Ramos (cell line): ENCODE data around the gene SCGB1C1.
"Not testable (repeated sequence)": the region's sequence is repeated elsewhere in the genome, so short reads cannot be mapped to it uniquely, and the experiment has no call there.

Experiments
- in situ Hi-C: fragments of 300-500 bp; cut with MboI; formaldehyde crosslinking; loops from one replicate; pipeline ENCODE4 v1.14.3; 2022; ENCODE audit warnings: low sequenced_read_pairs; ENCODE audit not compliant: unreplicated experiment

Gene SCGB1C1

GRCh38 chr11:192674-193128 lies at the start of gene SCGB1C1:
Gene SCGB1C1 (plus strand): TSS chr11:193078. CDS start chr11:193100, 22 bp downstream.
- in situ Hi-C loops, result not testable (repeated sequence)

DNA sequence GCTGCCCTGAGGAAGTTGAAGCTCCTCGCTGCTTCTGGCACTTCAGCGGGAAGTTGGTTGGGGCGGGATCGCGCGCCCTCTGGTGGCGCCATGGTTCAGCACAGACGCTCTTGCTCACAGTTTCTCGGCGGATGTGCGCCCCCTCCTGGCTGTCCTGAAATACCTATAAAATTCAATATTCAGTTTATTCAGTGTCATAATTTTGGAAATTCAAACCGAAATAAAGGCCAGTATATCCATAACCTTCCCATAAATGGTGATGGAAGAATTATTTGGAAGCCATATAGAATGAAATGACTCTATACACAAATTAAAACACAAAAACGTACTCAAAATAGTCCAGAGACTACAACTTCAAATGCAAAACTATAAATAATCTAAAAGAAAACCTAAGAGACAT lies 12.6 kb upstream of the SCGB1C1 start:
- in situ Hi-C loops, result not testable (repeated sequence)

DNA sequence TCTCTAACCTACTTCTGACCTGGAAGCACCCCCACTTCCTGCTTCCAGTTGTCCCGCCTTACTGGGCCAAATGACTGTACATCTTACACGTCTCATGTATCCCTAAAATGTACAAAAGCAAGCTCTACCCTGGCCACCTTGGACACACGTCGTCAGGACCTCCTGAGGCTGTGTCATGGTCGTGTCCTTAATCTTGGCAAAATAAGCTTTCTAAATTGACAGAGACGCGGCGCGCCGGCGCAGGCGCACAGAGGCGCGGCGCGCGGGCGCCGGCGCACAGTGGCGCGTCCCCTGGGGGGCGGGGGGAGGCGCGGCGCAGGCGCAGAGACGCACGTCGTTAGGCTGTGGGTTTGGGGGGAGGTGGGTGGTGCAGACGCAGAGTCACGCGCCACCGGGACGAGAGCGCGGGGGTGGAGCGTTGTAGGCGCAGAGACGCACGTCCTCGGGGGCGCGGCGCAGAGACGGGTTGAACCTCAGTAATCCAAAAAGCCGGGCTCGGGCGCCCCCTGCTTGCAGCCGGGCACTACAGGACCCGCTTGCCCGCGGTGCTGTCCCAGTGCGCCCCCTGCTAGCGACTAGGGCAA lies 3.6 kb upstream of the SCGB1C1 start:
- in situ Hi-C loops, result not testable (repeated sequence)

DNA sequence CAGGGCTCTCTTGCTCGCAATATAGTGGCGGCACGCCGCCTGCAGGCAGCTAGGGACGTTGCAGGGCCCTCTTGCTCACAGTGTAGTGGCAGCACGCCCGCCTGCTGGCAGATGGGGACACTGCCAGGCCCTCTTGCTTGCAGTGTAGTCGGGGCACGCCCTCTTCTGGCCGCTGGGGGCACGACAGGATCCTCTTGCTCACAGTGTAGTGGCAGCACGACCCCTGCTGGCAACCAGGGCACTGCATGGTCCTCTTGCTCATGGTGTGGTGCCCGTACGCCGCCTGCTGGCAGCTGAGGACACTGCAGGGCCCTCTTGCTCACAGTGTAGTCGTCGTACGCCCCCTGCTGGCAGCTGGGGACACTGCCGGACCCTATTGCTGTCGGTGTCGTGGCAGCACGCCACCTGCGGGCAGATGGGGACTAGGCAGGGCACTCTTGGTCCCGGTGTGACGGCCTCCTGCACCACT lies 3.0 kb upstream of the SCGB1C1 start:
- in situ Hi-C loops, result not testable (repeated sequence)

DNA sequence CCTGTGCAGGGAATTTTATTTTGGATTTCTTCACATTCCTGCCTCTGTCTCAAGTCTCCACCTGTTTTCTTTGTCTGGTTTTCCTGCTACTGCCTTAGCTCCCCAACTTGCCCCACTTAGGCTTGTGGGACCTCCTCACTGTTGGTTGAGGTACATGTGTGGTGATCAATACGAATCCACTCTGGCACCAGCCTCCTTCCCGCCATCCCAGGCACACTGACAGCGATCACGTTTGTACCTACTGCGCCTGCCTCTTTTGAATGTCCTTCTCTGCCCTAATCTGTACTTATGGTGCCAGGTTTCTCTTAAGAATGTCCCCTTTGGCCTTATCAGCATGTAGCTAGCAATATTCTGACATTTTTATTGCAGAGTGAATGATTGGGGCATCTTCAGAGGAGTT lies 2.3 kb upstream of the SCGB1C1 start:
- in situ Hi-C loops, result not testable (repeated sequence)

- in situ Hi-C loops, result not testable (repeated sequence)
Observed at GRCh38 chr11:191490-192478, 1.1 kb upstream of the SCGB1C1 start.

DNA sequence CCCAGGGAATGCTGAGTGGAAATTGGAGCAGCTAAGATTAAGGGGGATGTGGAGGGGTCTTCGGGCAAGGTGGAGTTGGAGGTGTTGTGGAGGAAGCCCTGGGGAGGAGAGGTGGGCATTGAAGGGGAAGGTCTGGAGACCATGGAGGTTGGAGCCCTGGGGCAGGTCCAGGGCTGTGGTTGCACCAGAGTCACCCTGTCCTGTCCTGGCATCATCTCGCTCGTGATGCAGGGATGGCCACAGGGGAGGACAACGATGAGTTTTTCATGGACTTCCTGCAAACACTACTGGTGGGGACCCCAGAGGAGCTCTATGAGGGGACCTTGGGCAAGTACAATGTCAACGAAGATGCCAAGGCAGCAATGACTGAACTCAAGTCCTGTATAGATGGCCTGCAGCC lies 603 bp downstream of the SCGB1C1 start:
- in situ Hi-C loops, result not testable (repeated sequence)

GRCh38 chr11:196786-197731 lies 4.2 kb downstream of the SCGB1C1 start:
- in situ Hi-C loops, result no loop called here

DNA sequence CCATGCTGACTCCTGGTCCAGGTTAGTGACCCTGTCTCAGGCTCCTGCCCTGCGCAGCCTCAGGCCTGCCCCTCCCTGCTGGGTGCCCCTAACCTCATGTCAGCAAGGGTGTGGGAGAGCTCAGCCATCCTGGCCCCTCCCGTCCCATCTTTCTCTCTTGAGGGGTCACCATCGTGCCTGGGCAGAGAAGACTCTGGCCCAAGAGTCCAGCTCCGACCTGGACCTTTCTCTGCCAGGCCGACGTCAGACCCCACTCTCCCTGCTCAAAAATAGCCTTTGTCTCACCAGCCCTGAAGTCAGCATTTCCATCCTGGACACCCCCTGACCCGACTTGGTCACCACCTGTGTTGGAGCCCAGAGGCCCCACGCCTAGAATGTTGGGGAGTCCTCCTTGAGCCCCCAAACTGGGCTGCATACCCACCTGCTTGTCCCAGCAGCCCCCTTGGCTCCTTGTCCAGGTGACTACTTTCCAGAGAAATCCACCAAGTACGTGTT lies 4.9 kb downstream of the SCGB1C1 start:
- in situ Hi-C loops, result no loop called here

DNA sequence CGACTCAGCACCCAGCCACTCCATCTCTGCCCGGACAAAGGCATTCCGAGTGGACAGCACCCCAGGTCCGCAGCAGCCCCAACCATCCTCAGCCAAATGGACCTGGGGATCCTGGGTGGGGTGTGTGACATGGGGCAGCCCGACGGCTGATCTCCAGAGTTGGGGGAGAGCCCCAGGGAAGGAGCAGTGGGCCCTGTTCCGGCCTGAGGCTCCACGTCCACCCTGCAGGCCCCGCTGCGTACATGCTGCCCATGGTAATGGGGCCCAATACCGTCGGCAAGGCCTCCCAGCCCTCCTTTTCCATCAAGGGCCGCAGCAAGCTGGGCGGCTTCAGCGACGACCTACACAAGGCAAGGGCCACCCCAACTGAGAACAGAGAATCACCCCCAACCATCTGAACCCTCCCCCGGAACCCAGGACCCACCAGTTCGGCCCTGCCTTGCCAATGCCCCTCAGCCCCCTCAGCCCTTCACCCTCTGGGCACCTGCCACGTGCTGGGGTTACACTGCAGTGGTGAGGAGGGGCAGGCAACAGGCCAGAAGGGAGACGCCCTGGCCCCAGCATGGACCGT lies 5.4 kb downstream of the SCGB1C1 start:
- in situ Hi-C loops, result no loop called here

DNA sequence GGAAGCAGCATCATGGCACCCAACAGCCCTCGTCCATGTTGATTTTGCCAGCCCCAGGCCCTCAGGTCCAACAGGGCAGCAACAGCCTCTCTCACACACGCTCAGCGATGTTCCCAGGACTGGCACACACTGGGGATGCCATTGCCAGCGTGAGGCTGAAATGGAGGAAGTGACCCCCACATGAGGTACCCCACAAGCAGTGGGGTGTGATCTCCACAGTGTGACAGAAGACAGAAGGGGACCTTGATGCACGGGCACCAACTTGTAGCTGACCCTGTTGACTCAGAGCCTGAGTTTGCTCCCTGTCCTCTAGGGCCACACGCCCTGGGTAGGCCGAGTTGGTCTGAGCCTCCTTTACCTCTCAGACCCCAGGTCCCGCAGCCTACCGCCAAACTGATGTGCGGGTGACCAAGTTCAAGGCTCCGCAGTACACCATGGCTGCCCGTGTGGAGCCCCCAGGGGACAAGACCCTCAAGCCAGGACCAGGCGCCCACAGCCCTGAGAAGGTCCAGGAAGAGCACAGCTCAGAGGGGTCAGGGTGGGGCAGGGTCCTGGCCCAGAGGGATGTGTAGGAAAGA lies 6.2 kb downstream of the SCGB1C1 start:
- in situ Hi-C loops, result no loop called here

DNA sequence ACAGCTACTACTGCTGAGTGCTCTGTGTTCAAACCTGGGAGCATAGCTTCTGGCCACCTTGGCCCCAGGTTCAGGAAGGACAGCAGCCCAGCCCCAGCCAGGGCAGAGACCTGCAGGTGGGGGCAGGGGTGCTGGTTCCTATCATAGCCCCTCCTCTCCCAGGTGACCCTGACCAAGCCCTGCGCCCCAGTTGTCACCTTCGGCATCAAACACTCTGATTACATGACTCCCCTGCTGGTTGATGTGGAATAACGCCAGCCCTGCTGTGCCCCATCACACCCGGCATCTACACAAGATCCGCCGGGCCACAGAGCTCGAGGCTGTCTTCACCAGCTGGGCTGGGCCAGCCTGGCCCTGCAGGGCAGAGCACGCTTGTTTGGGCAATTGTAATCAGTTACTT lies 6.9 kb downstream of the SCGB1C1 start:
- in situ Hi-C loops, result no loop called here

DNA sequence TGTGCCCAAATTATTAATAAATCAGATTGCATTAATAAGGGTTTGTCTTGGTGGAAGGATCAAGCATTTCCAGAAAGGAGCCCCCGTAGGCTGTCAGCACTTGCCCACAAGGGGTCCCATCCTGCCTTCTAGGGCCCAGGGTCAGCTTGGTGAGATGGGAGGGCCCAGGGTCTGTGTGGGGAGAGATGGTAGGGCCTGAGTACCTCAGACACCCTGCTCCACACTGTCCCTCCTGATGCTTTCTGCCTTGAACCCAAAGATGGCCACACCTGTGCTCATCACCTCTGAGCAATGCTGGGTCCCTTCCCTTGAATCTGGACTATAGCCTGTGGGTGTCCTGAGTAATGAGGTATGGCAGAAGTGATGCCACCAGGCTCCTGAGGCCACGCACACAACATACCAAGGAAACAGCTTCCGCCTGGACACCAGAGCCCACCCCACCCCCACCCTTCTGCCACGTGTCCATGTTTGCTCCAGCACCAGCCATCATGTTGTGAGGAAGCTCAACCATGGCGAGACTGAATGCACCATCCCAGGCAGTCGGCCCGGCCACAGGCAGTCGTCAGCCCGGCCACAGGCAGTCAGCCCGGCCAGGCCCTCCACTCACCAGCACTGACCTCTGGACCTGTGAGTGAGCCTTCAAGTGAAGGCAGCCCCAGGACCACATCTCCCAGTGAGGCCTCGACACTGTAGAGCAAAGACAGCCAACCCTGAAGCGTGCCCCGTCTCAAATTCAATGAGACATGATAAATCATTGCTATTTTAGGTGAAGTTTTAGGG lies 7.5 kb downstream of the SCGB1C1 start:
- in situ Hi-C loops, result no loop called here

GRCh38 chr11:201966-202365 lies 9.1 kb downstream of the SCGB1C1 start:
- in situ Hi-C loops, result no loop called here

DNA sequence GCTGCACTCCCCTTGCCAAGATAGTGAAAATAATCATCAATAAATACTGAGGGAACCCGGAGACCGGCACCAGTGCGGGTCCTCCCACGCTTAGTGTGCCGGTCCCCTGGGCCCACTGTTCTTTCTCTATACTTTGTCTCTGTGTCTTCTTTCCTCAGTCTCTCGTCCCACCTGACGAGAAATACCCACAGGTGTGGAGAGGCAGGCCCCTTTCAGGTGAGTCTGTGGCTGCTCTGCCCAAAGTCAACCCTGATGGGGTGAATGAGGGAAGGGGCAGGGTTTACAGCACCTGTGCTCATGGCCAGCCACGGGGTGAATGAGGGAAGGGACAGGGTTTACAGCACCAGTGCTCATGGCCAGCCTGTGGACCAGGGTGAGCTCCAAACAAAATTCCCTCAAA lies 9.6 kb downstream of the SCGB1C1 start:
- in situ Hi-C loops, result no loop called here

DNA sequence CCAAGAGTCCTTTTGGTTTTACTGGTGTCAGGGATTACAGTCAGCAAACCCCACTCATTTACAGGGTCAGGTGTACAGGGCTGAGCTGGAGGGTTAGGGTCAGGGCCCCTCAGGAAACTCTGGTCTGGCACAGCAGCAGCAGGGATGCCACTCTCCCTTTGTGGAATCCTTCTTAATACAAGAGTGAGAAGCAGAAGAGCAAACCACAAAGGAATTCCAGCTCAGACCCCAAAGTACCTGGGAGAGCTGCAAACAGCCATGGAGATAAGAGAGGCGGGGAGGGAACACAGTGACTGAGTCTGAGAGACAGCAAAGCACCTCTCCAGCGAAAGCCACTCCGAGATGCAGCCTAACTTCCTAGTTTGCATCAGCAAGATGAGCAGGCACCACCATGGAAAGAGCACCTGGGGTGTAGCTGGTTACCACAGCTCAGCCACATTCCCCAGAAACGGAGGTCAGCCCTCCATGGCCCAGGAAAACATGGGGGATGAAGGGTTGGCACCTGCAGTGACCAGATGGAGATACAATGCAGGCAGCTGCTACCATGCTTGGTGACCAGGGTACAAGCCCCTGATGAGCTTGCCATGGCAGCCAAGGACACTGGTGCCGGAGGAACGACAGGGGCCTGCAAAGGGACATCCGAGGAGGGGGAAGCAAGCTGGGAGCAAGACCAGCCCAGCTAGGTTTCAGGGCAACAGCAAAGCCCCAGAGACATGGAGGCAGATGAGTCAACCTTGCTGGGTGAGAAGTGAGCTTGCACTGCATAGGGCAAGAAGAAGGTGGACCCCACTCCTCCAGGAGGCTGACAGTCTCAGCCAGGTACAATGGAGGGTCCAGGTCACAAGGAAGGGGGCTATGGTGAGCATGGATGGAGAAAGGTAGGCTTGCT lies 10.4 kb downstream of the SCGB1C1 start:
- in situ Hi-C loops, result no loop called here

GRCh38 chr11:203945-204586 lies 11.2 kb downstream of the SCGB1C1 start:
- in situ Hi-C loops, result no loop called here
